IPS-NIHi7 (cell line): ENCODE results near the gene PILRA.
A peak's percentile ranks its signal among the peaks of the same experiment; 100 is the strongest.
"Not testable (repeated sequence)": the region's sequence is repeated elsewhere in the genome, so short reads cannot be mapped to it uniquely, and the experiment has no call there.

Experiments
- DNase-seq: peaks from one replicate; pipeline ENCODE4 v3.0.0; 2012; ENCODE audit warnings: mixed read lengths; ENCODE audit errors: extremely low spot score

PILRA gene

DNA sequence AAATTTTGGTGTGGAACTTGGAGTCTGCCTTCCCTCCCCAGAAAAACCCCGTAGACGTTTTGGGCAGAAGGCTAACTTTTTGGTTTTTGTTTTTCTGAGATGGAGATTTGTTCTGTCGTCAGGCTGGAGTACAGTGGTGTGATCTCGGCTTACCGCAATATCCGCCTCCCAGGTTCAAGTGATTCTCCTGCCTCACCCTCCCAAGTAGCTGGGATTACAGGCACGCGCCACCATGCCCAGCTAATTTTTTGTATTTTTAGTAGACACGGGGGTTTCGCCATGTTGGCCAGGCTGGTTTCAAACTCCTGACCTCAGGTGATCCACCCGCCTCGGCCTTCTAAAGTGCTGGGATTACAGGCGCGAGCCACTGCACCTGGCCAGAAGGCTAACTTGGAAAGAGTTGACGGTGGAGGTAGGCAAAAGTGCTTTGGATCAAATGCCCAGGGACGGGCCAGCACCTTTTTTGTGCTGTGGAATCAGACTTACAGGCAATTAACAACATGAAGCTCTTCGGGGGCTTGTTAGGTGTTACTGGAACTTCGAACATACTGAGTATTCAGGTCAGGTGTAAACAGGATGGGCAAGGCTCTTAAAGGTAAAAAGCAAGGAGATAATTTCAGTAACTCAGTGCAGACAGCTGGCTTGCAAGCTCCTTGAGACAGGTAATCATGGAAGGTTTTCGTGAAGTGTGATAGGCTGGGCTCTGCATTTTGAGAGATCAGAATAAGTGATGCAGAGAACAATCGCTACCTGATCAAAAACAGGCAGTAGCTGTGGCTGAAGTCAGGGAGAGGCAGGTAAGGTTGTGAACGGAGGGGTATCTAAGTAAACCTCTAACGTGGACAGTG lies 61.2 kb downstream of the PILRA start:
- DNase-seq: no peak

DNA sequence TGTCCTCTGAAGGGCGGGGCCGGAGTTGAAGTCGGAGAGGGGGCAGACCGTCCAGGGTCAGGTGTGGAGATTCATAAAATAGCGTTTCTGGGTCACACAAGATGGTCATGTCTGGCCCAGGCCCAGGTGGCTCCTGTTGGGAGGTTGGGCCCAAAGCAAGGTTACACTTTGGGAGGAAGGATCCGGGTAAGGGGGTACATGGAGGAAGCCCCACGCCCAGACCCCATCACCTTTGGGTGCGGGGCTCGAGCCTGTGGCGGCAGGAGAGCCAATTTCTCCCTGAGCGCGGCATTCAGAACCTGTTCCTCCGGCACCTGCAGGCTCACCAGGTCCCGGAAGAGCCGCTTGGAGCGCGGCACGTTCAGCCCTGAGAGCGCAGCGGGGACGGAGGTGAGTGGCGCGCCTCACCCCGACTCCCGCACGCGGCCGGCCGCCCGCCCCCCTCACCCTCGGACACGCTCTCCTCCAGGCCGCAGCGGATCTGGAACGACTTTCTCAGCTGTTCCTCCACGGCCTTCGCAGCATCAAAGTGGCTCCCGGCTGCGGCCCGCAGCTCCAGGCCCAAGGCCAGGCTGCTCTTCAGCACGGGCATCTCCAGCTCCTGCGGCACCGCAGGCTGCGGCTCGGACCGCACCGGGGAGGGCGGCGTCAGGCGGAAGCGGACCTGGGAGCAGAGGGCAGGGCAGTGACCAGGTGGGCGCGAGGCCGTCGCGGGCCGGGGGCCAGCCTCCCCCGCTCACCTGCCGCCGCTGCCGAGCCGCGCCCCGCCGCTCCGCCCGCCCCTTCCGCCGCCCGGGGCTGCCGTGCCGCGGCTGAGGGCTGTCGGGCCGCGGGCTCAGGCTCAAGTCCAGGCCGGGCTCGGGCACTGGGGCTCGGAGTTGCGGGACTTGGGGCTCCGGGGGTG lies 62.4 kb downstream of the PILRA start:
- DNase-seq: peak; percentile 39

DNA sequence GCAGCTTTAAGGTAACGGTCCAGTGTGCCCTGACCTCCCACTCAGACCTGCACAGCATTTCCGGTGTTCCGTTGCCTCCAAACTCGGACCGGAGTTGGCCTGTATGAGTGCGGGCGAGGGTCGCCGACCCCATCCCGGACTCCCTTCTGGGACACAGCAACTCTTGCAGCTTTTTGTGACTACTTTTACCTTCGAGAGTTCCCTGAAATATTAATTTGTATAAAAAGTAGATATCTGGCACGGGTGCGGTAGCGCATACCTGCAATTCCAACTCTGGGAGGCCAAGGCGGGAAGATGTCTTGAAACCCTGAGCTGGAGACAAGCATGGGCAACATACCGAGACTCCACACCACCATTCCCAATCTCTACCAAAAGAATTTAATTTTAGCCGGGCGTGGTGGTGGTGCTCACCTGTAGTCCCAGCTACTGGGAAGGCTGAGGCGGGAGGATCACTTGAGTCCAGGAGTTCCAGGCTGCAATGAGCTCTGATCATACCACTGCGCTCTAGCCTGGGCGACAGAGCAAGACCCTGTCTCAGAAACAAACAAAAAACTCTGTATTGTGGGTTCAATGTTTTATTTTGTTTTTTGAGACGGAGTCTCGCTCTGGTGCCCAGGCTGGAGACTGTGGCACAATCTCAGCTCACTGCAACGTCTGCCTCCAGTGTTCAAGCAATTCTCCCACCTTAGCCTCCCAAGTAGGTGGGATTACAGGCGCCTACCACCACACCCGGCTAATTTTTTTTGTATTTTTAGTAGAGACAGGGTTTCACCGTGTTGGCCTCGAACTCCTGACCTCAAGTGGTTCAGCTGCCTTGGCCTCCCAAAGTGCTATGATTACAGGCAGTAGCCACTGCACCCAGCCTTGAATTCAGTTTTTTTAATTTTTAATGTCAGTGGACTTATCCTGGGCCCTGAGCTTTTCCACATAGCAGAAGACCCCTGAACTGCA lies 64.1 kb downstream of the PILRA start:
- DNase-seq: no peak

DNA sequence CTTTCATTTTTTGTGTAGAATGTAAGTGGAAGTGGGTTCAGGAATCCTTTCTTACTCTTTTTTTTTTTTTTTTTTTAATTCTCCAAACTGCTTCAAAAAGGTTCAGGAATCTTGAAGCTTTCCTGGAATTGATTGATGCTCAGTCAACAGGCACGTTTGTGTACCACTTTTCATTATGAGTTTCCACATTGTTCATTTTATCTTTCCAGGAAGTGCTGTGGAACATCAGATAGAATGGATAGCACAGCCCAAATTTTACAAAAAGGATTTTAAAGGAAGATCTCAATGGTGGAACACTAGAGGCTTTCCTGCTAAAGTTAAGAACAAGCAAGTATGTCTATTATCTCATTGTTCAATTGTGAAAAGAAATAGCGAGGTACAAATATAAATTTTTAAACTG lies 64.9 kb downstream of the PILRA start:
- no peak for DNase-seq

DNA sequence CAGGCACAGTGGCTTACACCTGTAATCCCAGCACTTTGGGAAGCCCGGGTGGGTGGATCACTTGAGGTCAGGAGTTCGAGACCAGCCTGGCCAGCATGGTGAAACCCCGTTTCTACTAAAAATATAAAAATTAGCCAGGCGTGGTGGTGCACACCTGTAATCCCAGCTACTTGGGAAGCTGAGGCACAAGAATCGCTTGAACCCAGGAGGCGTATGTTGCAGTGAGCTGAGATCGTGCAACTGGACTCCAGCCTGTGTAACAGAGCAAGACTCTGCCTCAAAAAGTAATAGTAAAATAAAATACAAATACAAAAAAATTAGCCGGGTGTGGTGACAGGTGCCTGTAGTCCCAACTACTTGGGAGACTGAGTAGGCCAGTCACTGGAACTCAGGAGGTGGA lies 65.4 kb downstream of the PILRA start:
- not testable (repeated sequence) for DNase-seq

DNA sequence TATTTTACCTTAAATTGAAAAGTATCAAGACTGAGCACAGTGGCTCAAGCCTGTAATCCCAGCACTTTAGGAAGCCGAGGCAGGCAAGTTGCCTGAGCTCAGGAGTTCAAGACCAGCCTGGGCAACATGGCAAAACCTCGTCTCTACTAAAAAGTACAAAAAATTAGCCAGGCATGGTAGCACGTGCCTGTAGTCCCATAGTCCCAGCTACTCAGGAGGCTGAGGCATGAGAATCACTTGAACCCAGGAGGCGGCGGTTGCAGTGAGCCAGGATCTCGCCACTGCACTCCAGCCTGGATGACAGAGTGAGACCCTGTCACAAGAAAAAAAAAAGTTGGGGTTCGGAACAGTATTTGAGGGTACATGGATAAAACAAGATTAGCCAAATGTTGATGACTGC lies 66.0 kb downstream of the PILRA start:
- DNase-seq: not testable (repeated sequence)

DNA sequence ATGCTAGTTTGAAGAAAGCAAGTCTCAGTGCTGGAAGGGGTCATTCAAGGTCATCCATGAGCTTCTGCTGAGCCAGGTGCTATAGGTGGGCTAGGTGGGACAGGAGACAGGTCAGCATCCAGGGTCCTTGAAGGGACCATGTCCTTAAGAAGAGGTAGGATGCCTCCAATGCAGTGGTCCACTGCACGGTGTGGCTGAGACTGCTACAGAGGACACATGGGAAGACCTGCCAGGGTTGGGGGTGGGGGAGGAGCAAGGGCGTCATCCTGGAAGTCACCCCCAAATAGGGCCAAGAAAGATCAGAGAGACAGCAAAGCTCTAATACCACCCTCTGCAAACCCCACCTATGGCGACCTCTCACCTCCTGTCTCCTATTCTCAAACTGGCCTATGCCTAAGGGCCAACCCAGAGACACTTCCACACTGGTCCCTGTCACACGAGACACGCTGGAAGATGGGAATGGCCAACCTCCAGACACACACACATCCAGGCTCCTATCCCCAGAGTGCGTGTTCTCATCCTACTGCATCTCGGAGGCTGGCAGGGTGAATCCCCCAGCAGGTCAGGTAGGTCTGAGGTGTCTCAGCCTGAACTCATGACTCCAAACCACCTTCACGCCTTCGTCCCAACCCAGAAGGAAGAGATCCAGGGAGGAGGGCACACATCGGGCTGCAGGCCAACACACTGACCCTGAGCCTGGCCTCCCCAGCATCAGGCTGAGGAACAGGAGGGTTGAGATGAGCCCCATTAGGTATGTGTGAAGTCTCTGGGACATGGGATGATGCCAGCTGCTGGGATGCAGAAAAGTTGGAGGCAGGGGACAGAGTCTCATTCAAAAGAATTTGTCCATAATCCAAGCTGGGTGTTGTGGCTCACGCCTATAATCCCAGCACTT lies 68.6 kb downstream of the PILRA start:
- no peak for DNase-seq

DNA sequence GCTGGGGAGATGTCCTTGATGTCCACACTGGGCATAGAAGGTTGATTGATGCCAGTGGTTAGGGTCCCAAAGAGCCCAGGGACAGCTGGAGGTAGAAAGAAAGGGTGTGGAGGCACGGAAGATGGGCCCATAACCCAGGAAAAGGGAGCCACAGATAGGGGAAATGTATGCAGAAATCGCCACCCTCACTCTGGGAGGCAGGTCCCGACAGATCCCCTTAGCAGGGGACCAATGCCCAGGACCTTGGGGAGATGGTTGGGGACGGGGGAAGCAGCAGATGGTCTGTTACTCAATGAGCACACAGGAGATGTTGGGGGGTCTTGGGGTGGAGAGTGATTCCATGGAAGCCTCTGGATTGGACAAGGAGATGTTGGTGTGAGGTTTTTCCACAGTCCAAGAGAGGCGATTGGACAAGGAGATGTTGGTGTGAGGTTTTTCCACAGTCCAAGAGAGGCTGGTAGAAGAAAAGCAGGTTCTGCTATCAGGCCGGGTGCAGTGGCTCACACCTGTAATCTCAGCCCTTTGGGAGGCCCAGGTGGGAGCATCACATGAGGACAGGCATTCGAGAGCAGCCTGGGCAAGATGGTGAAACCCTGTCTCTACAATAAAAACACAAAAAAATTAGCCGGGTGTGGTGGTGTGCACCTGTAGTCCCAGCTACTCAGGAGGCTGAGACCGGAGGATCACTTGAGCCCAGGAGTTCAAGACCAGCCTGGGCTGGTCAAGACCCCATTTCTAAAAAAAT lies 70.0 kb downstream of the PILRA start:
- no peak for DNase-seq

DNA sequence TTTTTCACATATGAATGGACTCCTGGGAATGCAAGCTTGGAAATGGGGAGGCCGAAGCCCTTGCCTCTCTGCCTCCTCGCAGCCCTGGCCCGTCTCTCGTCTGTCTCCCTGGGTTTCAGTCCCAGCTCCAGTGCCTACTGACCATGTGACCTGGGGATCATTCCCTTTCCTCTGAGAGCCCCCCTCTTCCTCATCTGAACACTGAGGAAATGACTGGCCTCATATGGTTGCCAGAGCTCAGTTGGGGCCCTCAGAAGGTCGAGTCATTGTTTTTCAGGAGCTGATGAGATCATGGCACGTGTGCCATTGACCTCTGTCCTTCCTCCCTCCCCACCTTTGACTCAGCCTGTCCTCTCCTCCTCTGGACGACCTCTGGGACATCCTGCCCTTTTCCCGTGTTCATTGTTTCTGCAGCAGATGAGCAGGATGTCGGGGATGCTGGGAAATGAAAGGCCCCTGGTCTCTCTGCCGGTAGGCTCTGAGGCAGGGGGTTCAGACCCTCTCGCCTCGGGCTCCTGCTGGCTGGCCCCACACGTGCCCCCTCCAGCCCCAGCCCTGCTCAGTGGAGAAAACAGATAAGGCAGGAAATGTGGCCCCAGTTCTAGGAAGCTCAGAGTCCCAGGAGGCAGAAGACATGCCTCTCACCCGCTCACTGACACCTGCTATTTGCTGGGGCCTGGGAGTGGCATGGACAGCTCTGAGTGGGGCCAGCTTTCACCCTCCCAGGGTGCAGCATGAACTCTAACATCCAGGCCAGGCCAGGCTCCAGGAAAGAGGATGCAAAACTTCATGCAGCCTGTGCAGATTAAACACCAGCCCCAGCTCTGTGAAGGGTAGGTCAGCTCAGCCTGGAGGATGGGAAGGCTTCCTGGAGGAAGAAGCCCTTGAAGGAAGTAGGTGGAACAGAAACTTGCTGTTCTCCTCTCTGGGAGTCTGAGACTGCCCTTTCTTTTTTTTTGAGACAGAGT lies 71.3 kb downstream of the PILRA start:
- DNase-seq: no peak

DNA sequence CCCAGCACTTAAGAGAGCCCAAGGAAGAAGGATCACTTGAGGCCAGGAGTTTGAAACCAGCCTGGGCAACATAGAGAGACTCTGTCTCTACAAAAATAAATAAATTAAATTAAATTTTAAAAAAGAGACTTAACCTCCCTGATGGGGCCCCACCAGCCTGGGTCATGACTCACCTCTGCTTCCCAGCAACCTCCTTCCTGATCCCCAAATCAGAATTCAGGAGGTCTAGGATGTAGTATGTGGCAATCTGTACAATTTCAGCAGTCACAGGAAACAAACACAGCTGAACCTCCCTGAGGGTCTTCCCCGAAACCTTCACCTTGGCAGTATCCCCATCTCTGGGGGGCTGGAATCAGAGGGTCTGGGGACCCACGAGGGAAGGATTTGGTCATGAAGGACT lies 72.8 kb downstream of the PILRA start:
- no peak for DNase-seq

DNA sequence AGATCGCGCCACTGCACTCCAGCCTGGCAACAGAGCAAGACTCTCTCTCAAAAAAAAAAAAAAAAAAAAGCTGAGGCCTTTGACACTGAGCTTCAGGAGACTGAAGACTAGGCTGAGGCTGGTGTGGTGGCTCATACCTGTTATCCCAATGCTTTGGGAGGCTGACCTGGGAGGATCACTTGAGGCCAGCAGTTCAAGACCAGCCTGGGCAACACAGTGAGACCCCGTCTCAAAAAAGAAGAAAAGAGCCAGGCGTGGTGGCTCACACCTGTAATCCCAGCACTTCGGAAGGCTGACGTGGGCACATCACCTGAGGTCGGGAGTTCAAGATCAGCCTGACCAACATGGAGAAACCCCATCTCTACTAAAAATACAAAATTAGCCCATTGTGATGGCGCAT lies 74.1 kb downstream of the PILRA start:
- not testable (repeated sequence) for DNase-seq

DNA sequence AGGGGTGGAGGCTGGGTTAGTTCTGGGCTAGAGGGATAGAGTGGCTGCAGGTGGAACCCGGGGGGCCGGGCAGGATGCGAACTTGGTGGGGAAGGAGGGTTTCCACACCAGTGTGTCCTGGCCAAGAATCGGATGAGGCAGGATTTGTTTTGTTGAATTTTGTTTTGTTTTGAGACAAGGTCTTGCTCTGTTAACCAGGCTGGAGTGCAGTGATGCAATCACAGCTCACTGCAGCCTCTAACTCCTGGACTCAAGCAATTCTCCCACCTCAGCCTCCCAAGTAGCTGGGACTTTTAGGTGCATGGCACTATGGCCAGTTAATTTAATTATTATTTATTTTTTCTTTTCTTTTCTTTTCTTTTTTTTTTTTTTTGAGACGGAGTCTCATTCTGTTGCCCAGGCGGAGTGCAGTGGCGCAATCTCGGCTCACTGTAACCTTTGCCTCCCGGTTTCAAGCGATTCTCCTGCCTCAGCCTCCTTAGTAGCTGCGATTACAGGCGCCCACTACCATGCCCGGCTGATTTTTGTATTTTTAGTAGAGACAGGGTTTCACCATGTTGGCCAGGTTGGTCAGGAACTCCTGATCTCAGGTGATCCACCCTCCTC lies 76.0 kb downstream of the PILRA start:
- no peak for DNase-seq
